Smooth muscle cell (in vitro differentiated cells): ENCODE data around the gene IER5L. TPM values are rescaled to one million over a fixed set of nuclear protein-coding genes. Genes with fewer than 3 reads are reported as not detected.

Experiments used
- DNase-seq: peaks from one replicate; lab custom pipeline; 2025; ENCODE audit not compliant: unreplicated experiment; lab: John Stamatoyannopoulos, UW
- H2AFZ ChIP-seq: fragments of 200-600 bp; sonication (generic); 2 replicates; pipeline ENCODE4 v1.6.0; 2016; ENCODE audit warnings: antibody characterized with exemption, low read depth, mild to moderate bottlenecking
- H3F3A ChIP-seq: fragments of 200-600 bp; sonication (generic); 2 replicates; pipeline ENCODE4 v1.6.0; 2017; ENCODE audit warnings: antibody characterized with exemption, low read depth
- H3K27ac ChIP-seq: fragments of 200-600 bp; sonication (generic); 2 replicates; pipeline ENCODE4 v1.5.1; 2016; ENCODE audit warnings: low read depth, mild to moderate bottlenecking
- H3K27me3 ChIP-seq: fragments of 200-600 bp; sonication (generic); 2 replicates; pipeline ENCODE4 v1.6.1; 2016; ENCODE audit warnings: low read depth, mild to moderate bottlenecking
- H3K36me3 ChIP-seq: fragments of 200-600 bp; sonication (generic); 2 replicates; pipeline ENCODE4 v1.5.1; 2016; ENCODE audit warnings: low read depth
- H3K4me1 ChIP-seq: fragments of 200-600 bp; sonication (generic); 2 replicates; pipeline ENCODE4 v1.5.1; 2016; ENCODE audit warnings: low read depth
- H3K4me2 ChIP-seq: fragments of 200-600 bp; sonication (generic); 2 replicates; pipeline ENCODE4 v1.6.0; 2016; ENCODE audit warnings: mild to moderate bottlenecking
- H3K4me3 ChIP-seq: fragments of 200-600 bp; sonication (generic); 2 replicates; pipeline ENCODE4 v1.5.1; 2016; ENCODE audit warnings: mild to moderate bottlenecking
- H3K79me2 ChIP-seq: fragments of 200-600 bp; sonication (generic); 2 replicates; pipeline ENCODE4 v1.6.0; 2016; ENCODE audit warnings: low read depth, mild to moderate bottlenecking
- H3K9ac ChIP-seq: fragments of 200-600 bp; sonication (generic); 2 replicates; pipeline ENCODE4 v1.6.0; 2016; ENCODE audit warnings: low read depth
- H3K9me3 ChIP-seq: fragments of 200-600 bp; sonication (generic); replicated peaks from 2 replicates; pipeline ENCODE4 v1.5.1; 2016; ENCODE audit warnings: low read depth
- H4K20me1 ChIP-seq: fragments of 200-600 bp; sonication (generic); 2 replicates; pipeline ENCODE4 v1.6.0; 2016; ENCODE audit warnings: low read depth
- WGBS: methylation state at CpG from one replicate; pipeline ENCODE4 v1.1.7; 2016; ENCODE audit warnings: low lambda C conversion rate; 5-methylcytosine and 5-hydroxymethylcytosine counted together
- polyA plus RNA-seq: library from polyadenylated mRNA; unstranded; fragments of >200 nt; fragmentation: Nextera tagmentation; extraction: Ambion mirVana; gene quantifications from 2 replicates; pipeline ENCODE4 v1.2.1, GENCODE V29; 2016
- total RNA-seq: library from RNA; depleted of rRNA; stranded (reverse); fragments of >200 nt; gene quantifications from 2 replicates; pipeline ENCODE4 v1.2.3, GENCODE V29; 2014
- TF ChIP-seq, protein P1 (sequence below): fragments of 200-600 bp; sonication (generic); IDR thresholded peaks from 2 replicates; pipeline ENCODE4 v1.5.1; 2017; ENCODE audit warnings: borderline replicate concordance, mild to moderate bottlenecking, antibody characterized with exemption; ENCODE audit not compliant: insufficient read depth, poor library complexity, severe bottlenecking

Gene IER5L
- total and polyA plus RNA-seq, 2 experiments from 2014 or later = 28.3 to 31.7 TPM

DNA sequence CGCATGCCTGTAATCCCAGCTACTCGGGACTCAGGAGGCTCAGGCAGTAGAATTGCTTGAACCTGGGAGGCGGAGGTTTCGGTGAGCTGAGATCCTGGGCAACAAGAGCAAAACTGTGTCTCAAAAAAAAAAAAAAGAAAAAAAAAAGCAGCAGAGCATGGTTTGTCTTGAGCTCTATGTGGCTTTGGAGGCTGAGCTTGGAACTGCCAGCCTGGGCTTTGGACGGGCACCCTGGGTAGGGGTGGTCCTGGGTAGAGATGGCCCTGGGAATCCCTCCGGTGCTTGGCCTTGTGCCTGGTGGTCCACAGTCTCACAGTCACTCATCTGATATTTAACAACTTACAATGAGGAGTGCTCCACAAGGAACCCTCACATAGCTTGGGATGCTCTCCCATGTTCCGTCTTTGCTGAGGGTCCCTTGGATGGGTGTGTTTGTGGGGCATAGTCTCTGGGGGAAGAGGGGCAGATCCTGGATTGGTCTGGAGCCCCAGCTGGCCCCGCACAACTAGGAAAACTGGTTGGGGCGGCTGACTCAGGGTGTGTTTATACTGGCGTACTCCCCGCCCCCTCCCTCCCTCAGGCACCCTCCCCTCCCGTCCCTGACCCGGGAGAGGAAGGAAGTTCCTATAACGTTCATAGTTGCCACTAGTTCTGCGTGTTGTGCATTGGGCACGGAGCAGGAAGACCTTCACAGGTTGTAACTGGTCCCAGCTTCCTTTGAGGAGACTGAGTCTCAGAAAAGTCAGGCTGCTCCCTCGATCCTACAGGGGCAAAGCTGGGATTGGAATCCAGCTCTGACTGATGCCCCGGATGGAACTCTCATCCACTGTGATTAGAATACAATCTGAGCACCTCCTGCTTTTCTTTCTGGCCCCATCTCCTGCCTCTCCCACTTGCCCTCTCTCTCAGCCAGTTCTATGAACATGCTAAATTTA lies 11.2 kb downstream of the IER5L start:
- H4K20me1 ChIP-seq = no peaks in the 10 kb centered on the region
- peaks cover 8% of the 10 kb centered on the region for H3F3A ChIP-seq
- H3K27me3 ChIP-seq = no peaks in the 10 kb centered on the region
- H3K79me2 ChIP-seq = no peaks in the 10 kb centered on the region
- H3K4me1 ChIP-seq = peaks cover 13% of the 10 kb centered on the region
- DNase-seq = no peak
- peak overlapping the region; percentile 79 for H3K4me2 ChIP-seq
- TF ChIP-seq, protein P1, sequence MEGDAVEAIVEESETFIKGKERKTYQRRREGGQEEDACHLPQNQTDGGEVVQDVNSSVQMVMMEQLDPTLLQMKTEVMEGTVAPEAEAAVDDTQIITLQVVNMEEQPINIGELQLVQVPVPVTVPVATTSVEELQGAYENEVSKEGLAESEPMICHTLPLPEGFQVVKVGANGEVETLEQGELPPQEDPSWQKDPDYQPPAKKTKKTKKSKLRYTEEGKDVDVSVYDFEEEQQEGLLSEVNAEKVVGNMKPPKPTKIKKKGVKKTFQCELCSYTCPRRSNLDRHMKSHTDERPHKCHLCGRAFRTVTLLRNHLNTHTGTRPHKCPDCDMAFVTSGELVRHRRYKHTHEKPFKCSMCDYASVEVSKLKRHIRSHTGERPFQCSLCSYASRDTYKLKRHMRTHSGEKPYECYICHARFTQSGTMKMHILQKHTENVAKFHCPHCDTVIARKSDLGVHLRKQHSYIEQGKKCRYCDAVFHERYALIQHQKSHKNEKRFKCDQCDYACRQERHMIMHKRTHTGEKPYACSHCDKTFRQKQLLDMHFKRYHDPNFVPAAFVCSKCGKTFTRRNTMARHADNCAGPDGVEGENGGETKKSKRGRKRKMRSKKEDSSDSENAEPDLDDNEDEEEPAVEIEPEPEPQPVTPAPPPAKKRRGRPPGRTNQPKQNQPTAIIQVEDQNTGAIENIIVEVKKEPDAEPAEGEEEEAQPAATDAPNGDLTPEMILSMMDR = no peak
- WGBS = 29% methylated on average over 15 of the region's 18 CpGs
- peak overlapping the region; percentile 92 for H3K27ac ChIP-seq
- H3K9me3 ChIP-seq = no peaks in the 10 kb centered on the region
- H3K36me3 ChIP-seq = no peaks in the 10 kb centered on the region
- H3K4me3 ChIP-seq = peak overlapping the region; percentile 13
- peak overlapping the region; percentile 43 for H3K9ac ChIP-seq
- no peak overlapping the region for H2AFZ ChIP-seq

DNA sequence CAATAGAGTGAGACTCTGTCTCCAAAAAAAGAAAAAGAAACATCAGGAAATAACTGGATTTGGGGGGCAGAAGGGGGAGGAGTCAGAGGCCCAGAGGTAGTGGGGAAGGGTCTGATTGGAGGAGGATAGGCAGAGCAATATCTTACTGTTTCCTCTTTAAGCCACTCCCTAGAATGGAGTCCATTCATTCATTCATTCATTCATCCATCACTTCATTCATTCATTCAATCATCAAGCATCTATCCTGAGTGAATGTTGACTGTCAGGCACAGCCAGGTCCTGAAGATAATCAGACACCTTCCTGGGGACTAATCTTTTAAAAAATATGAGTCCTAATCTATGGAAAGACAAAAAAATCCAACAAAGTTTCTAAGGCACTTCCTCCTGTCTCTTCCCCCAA lies 12.9 kb downstream of the IER5L start:
- Histone ChIP-seq H3K9me3 (no peaks in the 10 kb centered on the region), H3K4me1 (peaks cover 13% of the 10 kb centered on the region), H3K9ac (no peak overlapping the region), H3F3A (peaks cover 4% of the 10 kb centered on the region), H3K36me3 (no peaks in the 10 kb centered on the region), H3K27ac (no peak overlapping the region), H3K4me3 (no peak overlapping the region), H3K79me2 (no peaks in the 10 kb centered on the region), H4K20me1 (no peaks in the 10 kb centered on the region), H3K27me3 (no peaks in the 10 kb centered on the region), H2AFZ (no peak overlapping the region), H3K4me2 (no peak overlapping the region)
- TF ChIP-seq, protein P1 = no peak
- no peak for DNase-seq

DNA sequence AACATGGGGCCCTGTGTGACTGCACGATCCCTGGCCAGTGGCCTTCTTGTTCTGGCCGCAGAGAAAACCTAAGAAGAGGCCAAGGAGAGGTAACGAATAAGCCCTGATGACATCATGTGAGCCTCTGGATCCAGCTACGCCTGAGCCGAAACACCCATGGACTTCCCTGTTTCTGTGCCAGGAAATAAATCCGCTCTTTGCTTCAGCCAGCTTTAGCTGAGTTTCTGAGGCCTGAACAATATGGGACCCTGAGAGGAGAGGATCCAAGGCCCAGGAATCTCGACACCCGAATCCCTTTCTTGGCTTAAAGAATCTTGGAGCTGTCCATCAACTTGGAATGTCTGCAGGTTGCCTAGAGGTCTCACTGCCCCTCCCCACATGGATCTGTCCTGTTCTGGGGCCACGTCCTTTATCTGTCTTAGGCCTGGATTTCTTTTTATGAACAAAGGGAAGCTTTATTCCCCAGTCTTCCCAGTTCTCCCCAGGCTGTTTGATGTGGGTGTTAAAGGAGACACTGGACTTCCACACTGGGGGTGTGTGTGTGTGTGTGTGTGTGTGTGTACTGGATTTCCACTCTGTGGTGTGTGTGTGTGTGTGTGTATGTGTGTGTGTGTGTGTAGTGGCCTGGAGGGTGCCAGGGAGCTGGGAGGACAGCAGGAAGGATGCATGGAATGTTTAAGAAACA lies 13.7 kb downstream of the IER5L start:
- DNase-seq = no peak
- Histone ChIP-seq H3K9me3 (no peaks in the 10 kb centered on the region), H3K4me2 (no peak overlapping the region), H3K9ac (no peak overlapping the region), H3K4me1 (peaks cover 13% of the 10 kb centered on the region), H4K20me1 (no peaks in the 10 kb centered on the region), H3K27ac (peak overlapping the region; percentile 42), H3K27me3 (no peaks in the 10 kb centered on the region), H3K79me2 (no peaks in the 10 kb centered on the region), H3K4me3 (no peak overlapping the region), H3K36me3 (no peaks in the 10 kb centered on the region), H3F3A (peaks cover 4% of the 10 kb centered on the region), H2AFZ (no peak overlapping the region)
- TF ChIP-seq, protein P1 = no peak
- 52% methylated on average over 9 of the region's 9 CpGs for WGBS
